ENCODE data around the gene PPP1R1C. TPM values are rescaled to one million over a fixed set of nuclear protein-coding genes. Genes with fewer than 3 reads are reported as not detected.

Gene PPP1R1C
- total RNA-seq, 1 experiment from 2014 or later: 2.0 TPM

DNA sequence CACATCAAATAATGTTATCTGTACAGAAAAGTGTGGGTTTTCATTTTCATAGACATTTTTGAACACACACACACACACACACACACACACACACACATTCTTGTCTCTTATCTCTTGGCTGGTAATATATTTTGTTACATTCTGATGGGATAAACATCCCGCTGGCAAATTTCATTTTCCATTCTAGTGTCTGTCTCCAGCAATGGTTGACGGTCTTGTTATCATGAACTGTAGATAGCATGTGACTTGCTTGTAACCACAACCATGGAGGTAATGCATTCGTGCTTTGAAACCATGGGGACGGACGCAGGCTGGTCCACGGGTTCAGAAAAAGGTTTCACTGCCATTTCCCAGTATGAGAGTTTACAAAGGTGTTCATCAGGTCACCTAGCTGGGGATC lies 156.4 kb downstream of the PPP1R1C start:
- no peaks in the 10 kb centered on the region for H3K27me3 Mint-ChIP-seq (ENCODE audit: unreplicated experiment)
- CTCF ChIA-PET: interaction anchor here (0.7 kb wide), 1 partner anchor 1009 kb away, joined by 3 read pairs; no protein-coding TSS in a partner anchor
- DNase-seq: no peak
- intact Hi-C loops (cut with micrococcal nuclease; ENCODE audit: unreplicated experiment): no loop called here
- no TSS peak for BruUV-seq (replicated peaks)
- no peaks in the 10 kb centered on the region for H3K9me3 Mint-ChIP-seq (ENCODE audit: low read depth, unreplicated experiment)
- no peak overlapping the region for H3K4me3 Mint-ChIP-seq (ENCODE audit: low read depth, unreplicated experiment)
- TF ChIP-seq, protein P1, sequence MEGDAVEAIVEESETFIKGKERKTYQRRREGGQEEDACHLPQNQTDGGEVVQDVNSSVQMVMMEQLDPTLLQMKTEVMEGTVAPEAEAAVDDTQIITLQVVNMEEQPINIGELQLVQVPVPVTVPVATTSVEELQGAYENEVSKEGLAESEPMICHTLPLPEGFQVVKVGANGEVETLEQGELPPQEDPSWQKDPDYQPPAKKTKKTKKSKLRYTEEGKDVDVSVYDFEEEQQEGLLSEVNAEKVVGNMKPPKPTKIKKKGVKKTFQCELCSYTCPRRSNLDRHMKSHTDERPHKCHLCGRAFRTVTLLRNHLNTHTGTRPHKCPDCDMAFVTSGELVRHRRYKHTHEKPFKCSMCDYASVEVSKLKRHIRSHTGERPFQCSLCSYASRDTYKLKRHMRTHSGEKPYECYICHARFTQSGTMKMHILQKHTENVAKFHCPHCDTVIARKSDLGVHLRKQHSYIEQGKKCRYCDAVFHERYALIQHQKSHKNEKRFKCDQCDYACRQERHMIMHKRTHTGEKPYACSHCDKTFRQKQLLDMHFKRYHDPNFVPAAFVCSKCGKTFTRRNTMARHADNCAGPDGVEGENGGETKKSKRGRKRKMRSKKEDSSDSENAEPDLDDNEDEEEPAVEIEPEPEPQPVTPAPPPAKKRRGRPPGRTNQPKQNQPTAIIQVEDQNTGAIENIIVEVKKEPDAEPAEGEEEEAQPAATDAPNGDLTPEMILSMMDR (IDR thresholded peaks at IDR 0.05; ENCODE audit: unreplicated experiment): no peak
- peaks cover 9% of the 10 kb centered on the region for H3K4me1 Mint-ChIP-seq (ENCODE audit: low read depth, unreplicated experiment)
- no peak overlapping the region for H3K27ac Mint-ChIP-seq (ENCODE audit: unreplicated experiment)
- H3K36me3 Mint-ChIP-seq (ENCODE audit: insufficient read depth, unreplicated experiment): no peaks in the 10 kb centered on the region

- H3K36me3 Mint-ChIP-seq (ENCODE audit: insufficient read depth, unreplicated experiment): no peaks in the 10 kb centered on the region
- DNase-seq: no peak
- H3K9me3 Mint-ChIP-seq (ENCODE audit: low read depth, unreplicated experiment): no peaks in the 10 kb centered on the region
- H3K4me3 Mint-ChIP-seq (ENCODE audit: low read depth, unreplicated experiment): no peak overlapping the region
- TF ChIP-seq, protein P1 (IDR thresholded peaks at IDR 0.05; ENCODE audit: unreplicated experiment): no peak
- no peaks in the 10 kb centered on the region for H3K27me3 Mint-ChIP-seq (ENCODE audit: unreplicated experiment)
- intact Hi-C loops (cut with micrococcal nuclease; ENCODE audit: unreplicated experiment): no loop called here
- BruUV-seq (replicated peaks): no TSS peak
- CTCF ChIA-PET: no interaction called here
- peaks cover 9% of the 10 kb centered on the region for H3K4me1 Mint-ChIP-seq (ENCODE audit: low read depth, unreplicated experiment)
- no peak overlapping the region for H3K27ac Mint-ChIP-seq (ENCODE audit: unreplicated experiment)
Observed at GRCh38 chr2:182144041-182144775, 158.6 kb downstream of the PPP1R1C start.

- no peak overlapping the region for H3K27ac Mint-ChIP-seq (ENCODE audit: unreplicated experiment)
- TF ChIP-seq, protein P1 (IDR thresholded peaks at IDR 0.05; ENCODE audit: unreplicated experiment): no peak
- H3K36me3 Mint-ChIP-seq (ENCODE audit: insufficient read depth, unreplicated experiment): no peaks in the 10 kb centered on the region
- H3K4me1 Mint-ChIP-seq (ENCODE audit: low read depth, unreplicated experiment): peaks cover 9% of the 10 kb centered on the region
- DNase-seq: no peak
- no TSS peak for BruUV-seq (replicated peaks)
- H3K9me3 Mint-ChIP-seq (ENCODE audit: low read depth, unreplicated experiment): no peaks in the 10 kb centered on the region
- intact Hi-C loops (cut with micrococcal nuclease; ENCODE audit: unreplicated experiment): no loop called here
- no peaks in the 10 kb centered on the region for H3K27me3 Mint-ChIP-seq (ENCODE audit: unreplicated experiment)
- H3K4me3 Mint-ChIP-seq (ENCODE audit: low read depth, unreplicated experiment): no peak overlapping the region
- CTCF ChIA-PET: no interaction called here
Observed at GRCh38 chr2:182144776-182145165, 159.1 kb downstream of the PPP1R1C start.

DNA sequence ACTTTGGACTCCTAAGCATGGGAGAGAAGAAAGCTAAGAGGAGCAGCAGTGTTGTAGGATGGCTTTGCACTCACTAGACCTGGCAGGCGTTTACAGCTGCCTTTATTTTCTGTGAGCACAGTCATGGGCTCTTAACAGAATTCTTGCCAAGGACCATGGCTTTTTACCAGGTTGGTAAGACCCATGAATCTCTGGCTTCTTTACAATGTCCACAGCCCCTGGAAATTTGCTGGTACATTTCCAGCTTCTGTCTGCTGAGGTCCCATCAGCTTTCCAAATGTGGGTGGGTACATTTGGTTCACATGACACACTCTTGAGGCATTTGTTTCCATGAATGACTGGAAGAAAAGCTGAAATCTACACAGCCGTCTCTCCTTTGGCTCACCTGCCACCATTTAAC lies 162.7 kb downstream of the PPP1R1C start:
- no TSS peak for BruUV-seq (replicated peaks)
- Mint-ChIP-seq H3K4me3 (ENCODE audit: low read depth, unreplicated experiment) (no peak overlapping the region), H3K36me3 (ENCODE audit: insufficient read depth, unreplicated experiment) (no peaks in the 10 kb centered on the region), H3K27ac (ENCODE audit: unreplicated experiment) (no peak overlapping the region), H3K4me1 (ENCODE audit: low read depth, unreplicated experiment) (peaks cover 9% of the 10 kb centered on the region), H3K27me3 (ENCODE audit: unreplicated experiment) (no peaks in the 10 kb centered on the region), H3K9me3 (ENCODE audit: low read depth, unreplicated experiment) (no peaks in the 10 kb centered on the region)
- CTCF ChIA-PET: interaction anchor here (0.6 to 0.8 kb wide), 2 partner anchors 8 to 22 kb away, joined by 3 read pairs; no protein-coding TSS in a partner anchor
- DNase-seq: no peak
- intact Hi-C loops (cut with micrococcal nuclease; ENCODE audit: unreplicated experiment): no loop called here
- TF ChIP-seq, protein P1 (IDR thresholded peaks at IDR 0.05; ENCODE audit: unreplicated experiment): no peak
